Loucy (cell line): ENCODE results near the gene TPCN2.

Experiments
- H2AFZ ChIP-seq: fragments of 200-600 bp; sonication (generic); 2 replicates; pipeline ENCODE4 v1.6.0; 2016; ENCODE audit warnings: antibody characterized with exemption, mild to moderate bottlenecking, low read length, moderate library complexity
- H3F3A ChIP-seq: fragments of 200-600 bp; 2 replicates; pipeline ENCODE4 v1.6.0; 2016; ENCODE audit warnings: antibody characterized with exemption, low read depth, mild to moderate bottlenecking
- H3K27me3 ChIP-seq: fragments of 200-600 bp; sonication (generic); 2 replicates; pipeline ENCODE4 v1.6.1; 2014; ENCODE audit warnings: low read length, mild to moderate bottlenecking; ENCODE audit not compliant: insufficient read depth, poor library complexity, severe bottlenecking
- H3K36me3 ChIP-seq: fragments of 200-600 bp; sonication (generic); 2 replicates; pipeline ENCODE4 v1.6.1; 2016; ENCODE audit warnings: low read length; ENCODE audit not compliant: insufficient read depth
- H3K4me1 ChIP-seq: fragments of 200-600 bp; sonication (generic); 2 replicates; pipeline ENCODE4 v1.5.1; 2014; ENCODE audit warnings: low read length, mild to moderate bottlenecking; ENCODE audit not compliant: insufficient read depth, poor library complexity, severe bottlenecking
- H3K4me2 ChIP-seq: fragments of 200-600 bp; sonication (generic); 2 replicates; pipeline ENCODE4 v1.6.0; 2014; ENCODE audit warnings: antibody characterized with exemption, low read length, low read depth, mild to moderate bottlenecking; ENCODE audit not compliant: poor library complexity, severe bottlenecking
- H3K4me3 ChIP-seq: fragments of 200-600 bp; sonication (generic); 2 replicates; pipeline ENCODE4 v1.5.1; 2014; ENCODE audit warnings: low read length, mild to moderate bottlenecking, mixed read lengths; ENCODE audit not compliant: poor library complexity, severe bottlenecking
- H3K79me2 ChIP-seq: fragments of 200-600 bp; sonication (generic); 2 replicates; pipeline ENCODE4 v1.6.1; 2014; ENCODE audit warnings: low read length; ENCODE audit not compliant: insufficient read depth
- H3K9ac ChIP-seq: fragments of 200-600 bp; sonication (generic); 2 replicates; pipeline ENCODE4 v1.6.0; 2014; ENCODE audit warnings: mild to moderate bottlenecking, low read depth, low read length, moderate library complexity; ENCODE audit not compliant: poor library complexity, severe bottlenecking
- H3K9me2 ChIP-seq: fragments of 200-600 bp; sonication (generic); replicated peaks from 2 replicates; pipeline ENCODE4 v1.6.1; 2016; ENCODE audit warnings: low read depth, low read length, mixed read lengths
- H3K9me3 ChIP-seq: fragments of 200-600 bp; sonication (generic); 2 replicates; pipeline ENCODE4 v1.6.1; 2014; ENCODE audit warnings: mild to moderate bottlenecking, antibody characterized with exemption, low read length, low read depth; ENCODE audit not compliant: insufficient read depth
- H4K20me1 ChIP-seq: fragments of 200-600 bp; sonication (generic); 2 replicates; pipeline ENCODE4 v1.6.0; 2014; ENCODE audit warnings: antibody characterized with exemption, low read length, mild to moderate bottlenecking; ENCODE audit not compliant: insufficient read depth, poor library complexity, severe bottlenecking
- CTCF ChIP-seq: fragments of 200-600 bp; sonication (generic); conservative IDR thresholded peaks from 2 replicates; pipeline ENCODE4 v1.5.1; 2014; ENCODE audit warnings: mild to moderate bottlenecking, antibody characterized with exemption, low read length
- EZH2phosphoT487 ChIP-seq: fragments of 200-600 bp; IDR thresholded peaks from 2 replicates; pipeline ENCODE4 v1.6.1; 2018; ENCODE audit warnings: antibody characterized with exemption, mild to moderate bottlenecking, moderate library complexity, borderline replicate concordance

Gene TPCN2

GRCh38 chr11:69017951-69018350 lies 30.8 kb upstream of the TPCN2 start:
- no peak overlapping the region for H2AFZ ChIP-seq
- H3K4me3 ChIP-seq = no peak overlapping the region
- no peaks in the 10 kb centered on the region for H3K9me2 ChIP-seq
- no peaks in the 10 kb centered on the region for H3K27me3 ChIP-seq
- no peaks in the 10 kb centered on the region for H3K4me1 ChIP-seq
- no peak overlapping the region for H3K4me2 ChIP-seq
- no peaks in the 10 kb centered on the region for H4K20me1 ChIP-seq
- no peaks in the 10 kb centered on the region for H3K36me3 ChIP-seq
- H3K9me3 ChIP-seq = no peaks in the 10 kb centered on the region
- no peak for TF ChIP-seq EZH2phosphoT487
- TF ChIP-seq CTCF = no peak
- H3K79me2 ChIP-seq = no peaks in the 10 kb centered on the region
- H3K9ac ChIP-seq = no peak overlapping the region
- H3F3A ChIP-seq = no peaks in the 10 kb centered on the region

- H3K4me2 ChIP-seq = no peak overlapping the region
- H4K20me1 ChIP-seq = no peaks in the 10 kb centered on the region
- no peaks in the 10 kb centered on the region for H3K79me2 ChIP-seq
These were observed 29.8 kb upstream of the TPCN2 start for GRCh38 chr11:69018924-69019323.

GRCh38 chr11:69022260-69022659 lies 26.5 kb upstream of the TPCN2 start:
- Histone ChIP-seq H4K20me1 (no peaks in the 10 kb centered on the region), H3F3A (no peaks in the 10 kb centered on the region), H3K9ac (no peak overlapping the region), H3K4me2 (no peak overlapping the region), H2AFZ (no peak overlapping the region), H3K27me3 (no peaks in the 10 kb centered on the region), H3K4me3 (no peak overlapping the region), H3K9me3 (no peaks in the 10 kb centered on the region), H3K79me2 (no peaks in the 10 kb centered on the region), H3K4me1 (no peaks in the 10 kb centered on the region), H3K36me3 (no peaks in the 10 kb centered on the region), H3K9me2 (no peaks in the 10 kb centered on the region)
- TF ChIP-seq EZH2phosphoT487 (no peak), CTCF (no peak)

More at GRCh38 chr11:69018924-69019323, 29.8 kb upstream of the TPCN2 start:
- Histone ChIP-seq H3K9me3 (no peaks in the 10 kb centered on the region), H3F3A (no peaks in the 10 kb centered on the region), H3K27me3 (no peaks in the 10 kb centered on the region), H3K4me1 (no peaks in the 10 kb centered on the region), H3K9ac (no peak overlapping the region), H3K4me3 (no peak overlapping the region), H3K36me3 (no peaks in the 10 kb centered on the region), H2AFZ (no peak overlapping the region), H3K9me2 (no peaks in the 10 kb centered on the region)
- TF ChIP-seq CTCF (no peak), EZH2phosphoT487 (no peak)
